GM03348 (cell line): ENCODE measurements around the gene C12orf76.

Experiments
- DNase-seq: peaks from one replicate; pipeline ENCODE4 v3.0.0; 2012; ENCODE audit warnings: low spot score

C12orf76 gene

DNA sequence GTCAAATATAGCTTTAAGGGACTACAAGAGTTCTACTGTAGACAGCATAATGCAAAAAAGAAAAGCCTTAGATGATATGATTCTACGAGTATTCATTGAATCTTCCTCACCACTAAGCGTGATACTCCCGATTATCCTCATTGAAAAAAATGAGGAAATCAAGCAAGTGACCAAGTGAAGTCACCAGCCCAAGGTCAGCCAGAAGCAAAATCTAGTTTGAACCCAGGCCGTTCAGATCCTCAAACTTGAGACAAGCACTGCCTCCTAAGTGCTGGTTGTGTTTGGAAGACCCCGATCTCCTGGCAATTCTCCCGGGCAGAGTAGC, 53.0 kb downstream of the C12orf76 start:
- no peak for DNase-seq

DNA sequence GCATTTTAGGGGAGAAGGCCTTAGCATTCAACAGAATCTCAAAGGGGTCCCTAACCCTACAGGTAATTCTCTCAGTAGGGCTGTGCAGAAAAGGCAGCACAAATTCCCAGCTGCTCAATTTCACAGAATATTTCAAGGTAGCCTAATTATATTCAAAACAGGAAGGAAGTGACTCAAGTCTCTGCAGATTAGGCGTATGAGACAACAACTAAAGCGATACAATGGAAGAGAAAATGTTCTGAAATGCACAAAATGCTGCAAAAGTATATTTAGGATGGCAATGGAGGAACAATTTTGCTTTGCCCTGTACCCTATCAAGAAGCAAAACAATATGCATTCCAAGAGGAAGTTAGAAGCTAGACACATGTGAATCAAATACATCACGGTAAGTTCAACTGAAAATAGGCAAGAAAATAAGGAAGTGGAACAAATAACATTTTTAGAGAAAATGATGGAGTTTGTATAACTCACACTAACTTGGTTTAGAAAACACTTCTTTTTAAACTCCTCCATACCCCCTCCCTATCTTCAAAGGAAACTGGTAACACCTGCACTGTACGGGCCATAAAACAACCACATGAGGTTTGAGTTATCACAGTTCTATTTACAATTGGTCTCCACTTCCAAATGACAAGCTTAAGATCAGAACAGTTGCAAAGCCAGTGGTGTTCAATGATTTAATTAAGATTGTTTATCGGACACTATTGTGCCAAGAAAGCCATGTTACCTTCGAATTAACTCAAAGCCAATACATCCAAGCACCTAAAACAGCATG, 53.7 kb downstream of the C12orf76 start:
- no peak for DNase-seq

DNA sequence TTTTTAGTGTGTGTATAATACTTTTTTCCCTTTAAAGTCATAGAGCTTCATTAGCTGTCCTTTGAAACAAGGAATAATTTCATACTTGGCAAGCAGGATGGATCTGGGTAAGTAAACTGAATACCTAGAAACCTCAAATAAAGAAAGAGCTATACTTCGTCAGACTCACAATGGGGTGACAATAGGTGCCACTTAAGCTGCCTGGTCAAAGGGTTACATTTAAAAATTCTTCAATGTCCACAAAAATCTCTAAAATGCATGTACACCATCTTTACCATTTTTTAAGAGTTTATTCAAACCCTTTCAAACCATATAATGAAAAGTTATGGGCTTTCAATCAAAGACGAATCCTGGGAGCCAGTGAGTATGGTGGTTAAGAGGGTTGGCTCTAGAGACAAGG, 55.2 kb downstream of the C12orf76 start:
- no peak for DNase-seq

DNA sequence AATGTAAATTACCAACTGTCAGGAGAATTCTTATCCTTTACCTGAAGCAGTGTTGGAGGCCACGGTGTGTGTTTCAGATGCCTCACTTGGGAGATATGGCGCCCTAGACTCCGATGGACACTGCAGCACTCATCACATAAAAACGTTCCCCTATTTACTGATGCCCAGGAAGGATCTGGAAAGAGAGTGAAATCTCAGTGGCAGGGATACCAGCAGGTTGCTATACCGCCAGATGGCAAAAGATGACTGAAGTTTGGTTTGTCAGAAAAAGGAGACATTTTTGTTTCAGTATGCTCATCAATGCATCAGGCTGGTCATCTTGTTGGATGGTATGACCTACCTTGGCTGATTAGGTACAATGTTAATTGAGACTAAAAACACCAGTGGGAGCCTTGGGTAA, 56.7 kb downstream of the C12orf76 start:
- DNase-seq: no peak
